ENCODE results near the gene VPS26C.
A peak's percentile ranks its signal among the peaks of the same experiment; 100 is the strongest.

Gene VPS26C

DNA sequence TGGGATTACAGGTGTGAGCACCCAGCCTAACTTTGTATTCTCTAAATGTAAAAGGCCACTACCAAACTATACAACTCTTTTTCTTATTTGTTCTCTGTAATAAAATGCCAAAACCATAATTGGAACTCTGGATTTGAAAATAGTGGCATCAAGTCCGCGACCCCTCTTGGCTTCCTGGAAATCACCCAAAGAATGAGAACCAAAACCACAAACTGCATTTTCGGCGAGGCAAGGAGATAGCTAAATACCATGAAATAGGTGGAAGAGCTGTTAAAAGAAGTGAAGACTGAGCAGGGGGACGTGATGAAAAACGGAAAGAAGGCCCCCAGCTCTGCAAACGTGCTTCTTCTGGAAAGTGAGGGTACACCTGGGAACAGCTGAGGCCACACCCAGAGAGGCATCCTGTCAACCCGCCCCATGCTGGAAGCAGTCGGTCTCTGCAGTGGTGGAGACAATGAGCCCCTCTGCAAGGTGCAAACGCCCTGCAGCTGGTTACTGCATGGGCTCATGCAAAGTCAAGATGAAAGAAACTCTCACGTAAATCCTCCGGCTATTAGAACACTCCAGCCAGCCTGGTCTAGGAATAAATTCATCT, 22.5 kb downstream of the VPS26C start:
- H2AFZ ChIP-seq (ENCODE audit: low read depth, low read length): no peak overlapping the region
- TF ChIP-seq, protein P1, sequence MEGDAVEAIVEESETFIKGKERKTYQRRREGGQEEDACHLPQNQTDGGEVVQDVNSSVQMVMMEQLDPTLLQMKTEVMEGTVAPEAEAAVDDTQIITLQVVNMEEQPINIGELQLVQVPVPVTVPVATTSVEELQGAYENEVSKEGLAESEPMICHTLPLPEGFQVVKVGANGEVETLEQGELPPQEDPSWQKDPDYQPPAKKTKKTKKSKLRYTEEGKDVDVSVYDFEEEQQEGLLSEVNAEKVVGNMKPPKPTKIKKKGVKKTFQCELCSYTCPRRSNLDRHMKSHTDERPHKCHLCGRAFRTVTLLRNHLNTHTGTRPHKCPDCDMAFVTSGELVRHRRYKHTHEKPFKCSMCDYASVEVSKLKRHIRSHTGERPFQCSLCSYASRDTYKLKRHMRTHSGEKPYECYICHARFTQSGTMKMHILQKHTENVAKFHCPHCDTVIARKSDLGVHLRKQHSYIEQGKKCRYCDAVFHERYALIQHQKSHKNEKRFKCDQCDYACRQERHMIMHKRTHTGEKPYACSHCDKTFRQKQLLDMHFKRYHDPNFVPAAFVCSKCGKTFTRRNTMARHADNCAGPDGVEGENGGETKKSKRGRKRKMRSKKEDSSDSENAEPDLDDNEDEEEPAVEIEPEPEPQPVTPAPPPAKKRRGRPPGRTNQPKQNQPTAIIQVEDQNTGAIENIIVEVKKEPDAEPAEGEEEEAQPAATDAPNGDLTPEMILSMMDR (IDR thresholded peaks at IDR 0.05; ENCODE audit: borderline replicate concordance, extremely low read depth, low read length, poor library complexity, severe bottlenecking): no peak
- TF ChIP-seq EZH2 (IDR thresholded peaks at IDR 0.05; ENCODE audit: borderline replicate concordance, low read depth, low read length, severe bottlenecking): no peak
- DNase-seq (peak; percentile 79), ATAC-seq (ENCODE audit: insufficient read depth, low read depth) (peak; percentile 93)
- peak overlapping the region; percentile 60 for H3K4me2 ChIP-seq (ENCODE audit: insufficient read depth, low read length)
- H3K27me3 ChIP-seq (ENCODE audit: insufficient read depth, low read length, poor library complexity): no peaks in the 10 kb centered on the region
- peaks cover 32% of the 10 kb centered on the region for H3K4me1 ChIP-seq (ENCODE audit: insufficient read depth, low read length)
- peak overlapping the region; percentile 44 for H3K9ac ChIP-seq (ENCODE audit: low read depth, low read length)
- H3K9me3 ChIP-seq (ENCODE audit: insufficient read depth, low read length, severe bottlenecking): no peaks in the 10 kb centered on the region
- H3K36me3 ChIP-seq (ENCODE audit: insufficient read depth, low read length): peaks cover 18% of the 10 kb centered on the region
- peak overlapping the region in 1 of 2 experiments; percentile 42; a peak in 2 of 4 replicates for H3K4me3 ChIP-seq (ENCODE audit: low read depth in 1 of 2, low read length in 2 of 2)
- peaks cover 99% of the 10 kb centered on the region for H3K79me2 ChIP-seq (ENCODE audit: insufficient read depth, low read length)
- peaks cover 41% of the 10 kb centered on the region for H4K20me1 ChIP-seq (ENCODE audit: insufficient read depth, low read length)
- peak overlapping the region; percentile 75 for H3K27ac ChIP-seq (ENCODE audit: low read length)

- Histone ChIP-seq H3K9me3 (ENCODE audit: insufficient read depth, low read length, severe bottlenecking) (no peaks in the 10 kb centered on the region), H3K36me3 (ENCODE audit: insufficient read depth, low read length) (peaks cover 24% of the 10 kb centered on the region), H3K27me3 (ENCODE audit: insufficient read depth, low read length, poor library complexity) (no peaks in the 10 kb centered on the region), H3K79me2 (ENCODE audit: insufficient read depth, low read length) (peaks cover 98% of the 10 kb centered on the region), H3K9ac (ENCODE audit: low read depth, low read length) (no peak overlapping the region), H3K4me3 (ENCODE audit: low read depth in 1 of 2, low read length in 2 of 2) (no peak overlapping the region), H3K27ac (ENCODE audit: low read length) (peak overlapping the region; percentile 4; the same call in 1 of the 2 replicates), H3K4me2 (ENCODE audit: insufficient read depth, low read length) (no peak overlapping the region), H4K20me1 (ENCODE audit: insufficient read depth, low read length) (peaks cover 39% of the 10 kb centered on the region), H2AFZ (ENCODE audit: low read depth, low read length) (no peak overlapping the region), H3K4me1 (ENCODE audit: insufficient read depth, low read length) (peaks cover 31% of the 10 kb centered on the region)
- no peak for TF ChIP-seq EZH2 (IDR thresholded peaks at IDR 0.05; ENCODE audit: borderline replicate concordance, low read depth, low read length, severe bottlenecking)
- TF ChIP-seq, protein P1 (IDR thresholded peaks at IDR 0.05; ENCODE audit: borderline replicate concordance, extremely low read depth, low read length, poor library complexity, severe bottlenecking): no peak
- DNase-seq: no peak
- no peak for ATAC-seq (ENCODE audit: insufficient read depth, low read depth)
Observed at GRCh38 chr21:37243961-37244360, 23.2 kb downstream of the VPS26C start.

DNA sequence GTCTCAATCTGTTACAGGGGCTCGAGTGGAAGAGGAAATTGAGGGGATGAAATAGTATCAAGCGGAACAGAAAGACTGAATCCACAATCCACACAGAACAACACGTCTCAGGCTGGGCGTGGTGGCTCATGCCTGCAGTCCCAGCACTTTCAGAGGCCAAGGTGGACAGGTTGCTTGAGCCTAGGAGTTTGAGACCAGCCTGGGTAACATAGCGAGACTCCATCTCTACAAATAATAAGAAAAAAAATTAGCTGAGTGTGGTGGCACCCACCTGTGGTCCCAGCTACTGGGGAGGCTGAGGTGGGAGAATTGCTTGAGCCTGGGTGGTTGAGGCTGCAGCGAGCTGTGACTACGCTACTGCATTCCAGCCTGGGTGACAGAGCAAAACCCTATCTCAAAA, 25.7 kb downstream of the VPS26C start:
- Histone ChIP-seq H3K4me3 (ENCODE audit: low read depth in 1 of 2, low read length in 2 of 2) (no peak overlapping the region), H3K4me1 (ENCODE audit: insufficient read depth, low read length) (peaks cover 34% of the 10 kb centered on the region), H3K27ac (ENCODE audit: low read length) (no peak overlapping the region), H3K4me2 (ENCODE audit: insufficient read depth, low read length) (no peak overlapping the region), H3K79me2 (ENCODE audit: insufficient read depth, low read length) (peaks cover 89% of the 10 kb centered on the region), H2AFZ (ENCODE audit: low read depth, low read length) (no peak overlapping the region), H3K9me3 (ENCODE audit: insufficient read depth, low read length, severe bottlenecking) (no peaks in the 10 kb centered on the region), H3K36me3 (ENCODE audit: insufficient read depth, low read length) (peaks cover 49% of the 10 kb centered on the region), H3K9ac (ENCODE audit: low read depth, low read length) (no peak overlapping the region), H3K27me3 (ENCODE audit: insufficient read depth, low read length, poor library complexity) (no peaks in the 10 kb centered on the region), H4K20me1 (ENCODE audit: insufficient read depth, low read length) (peaks cover 41% of the 10 kb centered on the region)
- DNase-seq (no peak), ATAC-seq (ENCODE audit: insufficient read depth, low read depth) (no peak)
- TF ChIP-seq, protein P1 (IDR thresholded peaks at IDR 0.05; ENCODE audit: borderline replicate concordance, extremely low read depth, low read length, poor library complexity, severe bottlenecking): no peak
- TF ChIP-seq EZH2 (IDR thresholded peaks at IDR 0.05; ENCODE audit: borderline replicate concordance, low read depth, low read length, severe bottlenecking): no peak
